ENCODE measurements around the gene SIAE.

The SIAE gene

GRCh38 chr11:124625504-124626168, 47.9 kb downstream of the SIAE start:
- ATAC-seq, result no peak

GRCh38 chr11:124623861-124624525, 49.5 kb downstream of the SIAE start:
- no peak for ATAC-seq
- TF ChIP-seq ZFP30 (CRISPR knock-in tag; IDR thresholded peaks at IDR 0.05) (no peak), RARB (CRISPR knock-in tag; IDR thresholded peaks at IDR 0.05) (no peak), ISL1 (CRISPR knock-in tag; IDR thresholded peaks at IDR 0.05) (no peak), ZC3H10 (CRISPR knock-in tag; IDR thresholded peaks at IDR 0.05) (no peak), ZNF70 (CRISPR knock-in tag; IDR thresholded peaks at IDR 0.05) (no peak), ARNTL (CRISPR knock-in tag; IDR thresholded peaks at IDR 0.05; ENCODE audit: borderline replicate concordance, low read depth) (no peak), PATZ1 (CRISPR knock-in tag; IDR thresholded peaks at IDR 0.05; ENCODE audit: borderline replicate concordance) (no peak), TOX (CRISPR knock-in tag; IDR thresholded peaks at IDR 0.05; ENCODE audit: borderline replicate concordance) (no peak), TSHZ2 (CRISPR knock-in tag; IDR thresholded peaks at IDR 0.05) (no peak), ZNF565 (CRISPR knock-in tag; conservative IDR thresholded peaks at IDR 0.05; ENCODE audit: low read depth) (no peak), OSR1 (CRISPR knock-in tag; IDR thresholded peaks at IDR 0.05) (no peak), TCF4 (CRISPR knock-in tag; IDR thresholded peaks at IDR 0.05; ENCODE audit: borderline replicate concordance) (no peak), ZFP3 (CRISPR knock-in tag; IDR thresholded peaks at IDR 0.05) (no peak), ZNF8 (CRISPR knock-in tag; IDR thresholded peaks at IDR 0.05) (no peak)

More at GRCh38 chr11:124625504-124626168, 47.9 kb downstream of the SIAE start:
- TF ChIP-seq TOX (CRISPR knock-in tag; IDR thresholded peaks at IDR 0.05; ENCODE audit: borderline replicate concordance), result no peak
- TF ChIP-seq GLIS3 (CRISPR knock-in tag; IDR thresholded peaks at IDR 0.05), result no peak
- no peak for TF ChIP-seq ZFP30 (CRISPR knock-in tag; IDR thresholded peaks at IDR 0.05)
- no peak for TF ChIP-seq ZC3H10 (CRISPR knock-in tag; IDR thresholded peaks at IDR 0.05)
- no peak for TF ChIP-seq PATZ1 (CRISPR knock-in tag; IDR thresholded peaks at IDR 0.05; ENCODE audit: borderline replicate concordance)
- no peak for TF ChIP-seq ESRRG (CRISPR knock-in tag; IDR thresholded peaks at IDR 0.05)
- no peak for TF ChIP-seq CREB5 (CRISPR knock-in tag; IDR thresholded peaks at IDR 0.05; ENCODE audit: low read depth)
- no peak for TF ChIP-seq ISL1 (CRISPR knock-in tag; IDR thresholded peaks at IDR 0.05)
- TF ChIP-seq ZNF565 (CRISPR knock-in tag; conservative IDR thresholded peaks at IDR 0.05; ENCODE audit: low read depth), result no peak
- no peak for TF ChIP-seq POU6F1 (CRISPR knock-in tag; IDR thresholded peaks at IDR 0.05; ENCODE audit: borderline replicate concordance, low read depth)
- TF ChIP-seq BACH2 (CRISPR knock-in tag; IDR thresholded peaks at IDR 0.05; ENCODE audit: borderline replicate concordance), result no peak
- no peak for TF ChIP-seq CSRNP3 (CRISPR knock-in tag; IDR thresholded peaks at IDR 0.05)
- no peak for TF ChIP-seq ZFP3 (CRISPR knock-in tag; IDR thresholded peaks at IDR 0.05)
- TF ChIP-seq RARB (CRISPR knock-in tag; IDR thresholded peaks at IDR 0.05), result no peak
- no peak for TF ChIP-seq CSDC2 (CRISPR knock-in tag; IDR thresholded peaks at IDR 0.05)

Data from SK-N-SH treated with all-trans-retinoic acid at 6 μM for 48 hours (cell line).